Epidermal melanocyte (primary cell): ENCODE measurements around the gene ADGRV1.
"Not testable (repeated sequence)": the region's sequence is repeated elsewhere in the genome, so short reads cannot be mapped to it uniquely, and the experiment has no call there.

Source experiments
- DNase-seq: peaks from one replicate; pipeline ENCODE4 v3.0.0; 2011; ENCODE audit warnings: low spot score; ENCODE audit not compliant: insufficient read length

The ADGRV1 gene

DNA sequence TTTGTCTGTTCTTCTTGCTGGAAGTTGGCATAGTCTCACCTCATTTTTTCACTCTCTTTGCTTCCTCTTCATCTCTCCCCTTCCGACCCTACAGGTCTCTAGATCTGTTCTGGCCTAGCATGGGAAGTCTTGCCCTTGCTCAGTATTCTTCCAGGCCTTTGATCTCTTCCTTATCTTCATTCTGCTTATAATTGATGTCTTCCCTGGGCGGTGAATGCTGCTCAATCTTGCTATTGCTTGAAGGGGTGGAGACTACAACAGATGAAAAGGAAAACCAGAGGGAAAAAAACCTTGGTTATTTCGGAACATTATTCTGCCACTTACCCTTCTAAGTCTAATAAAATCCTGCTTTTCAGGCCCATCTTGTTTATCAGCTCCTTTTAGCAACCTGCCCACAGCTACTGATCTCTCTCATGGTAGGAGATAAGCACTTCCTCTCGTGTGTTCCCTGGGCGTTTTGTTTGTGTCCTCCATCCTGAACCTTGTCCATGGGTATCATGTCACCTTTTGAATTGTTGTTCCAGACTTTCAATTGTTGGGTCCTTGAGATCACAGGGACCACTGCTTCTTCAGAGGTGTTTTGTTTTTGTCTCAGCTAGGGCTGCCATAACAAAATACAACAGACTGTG is 375.6 kb downstream of the ADGRV1 start:
- no peak for DNase-seq

GRCh38 chr5:90934738-90935137 is 376.1 kb downstream of the ADGRV1 start:
- DNase-seq = no peak

- DNase-seq = no peak
These were observed 380.6 kb downstream of the ADGRV1 start for GRCh38 chr5:90939211-90939610.

GRCh38 chr5:90940227-90940995 is 381.8 kb downstream of the ADGRV1 start:
- DNase-seq = no peak

DNA sequence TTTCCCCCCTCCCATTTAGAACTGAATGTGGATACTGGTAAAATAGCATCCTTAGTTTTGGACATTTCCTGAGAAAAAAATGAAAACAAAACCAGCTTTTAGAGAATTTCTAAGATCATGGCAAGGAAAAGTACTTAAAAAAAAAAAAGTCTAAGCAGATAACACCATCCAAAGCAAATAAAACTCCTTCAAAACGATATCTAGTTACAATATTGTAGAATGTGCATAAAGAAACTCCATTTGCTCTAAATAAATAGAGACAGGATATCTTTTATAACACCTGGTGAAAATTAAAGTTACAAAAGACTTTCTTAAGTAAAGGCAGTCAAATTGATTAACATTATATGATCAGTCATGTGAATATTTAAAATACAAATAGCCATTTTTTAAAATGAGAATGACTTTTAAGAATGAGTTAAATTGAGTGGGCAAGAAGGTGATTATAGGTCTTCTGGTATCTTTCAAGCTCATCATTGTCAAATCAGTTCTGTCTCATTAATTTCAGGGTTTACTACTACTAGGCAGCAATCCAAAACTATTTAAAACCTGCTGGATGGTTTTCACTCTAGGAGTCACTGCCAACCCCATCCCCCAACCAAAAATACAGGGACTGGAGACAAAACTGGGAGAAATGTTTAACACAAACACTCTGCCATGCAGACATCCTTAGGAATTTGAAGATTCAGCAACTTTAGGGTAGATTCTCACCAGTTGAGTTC is 382.6 kb downstream of the ADGRV1 start:
- no peak for DNase-seq

DNA sequence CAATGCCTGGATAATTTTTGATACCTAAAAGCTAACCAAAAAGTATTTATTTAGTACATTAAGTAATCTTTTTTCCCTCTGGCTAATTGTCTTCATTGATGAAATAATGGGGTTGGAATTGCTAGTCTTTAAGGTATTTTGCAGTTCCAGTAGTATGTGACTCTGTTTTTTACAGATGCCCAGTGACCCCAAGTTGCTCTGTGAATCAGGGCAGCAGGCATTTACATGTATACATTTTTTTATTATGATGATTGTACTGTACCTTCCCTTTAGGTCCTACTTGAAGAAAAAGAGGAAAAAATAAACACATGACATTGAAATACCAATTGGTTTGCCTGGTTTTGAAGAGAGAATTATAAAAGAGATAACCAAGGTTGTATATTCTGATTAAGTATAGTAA is 385.5 kb downstream of the ADGRV1 start:
- no peak for DNase-seq

DNA sequence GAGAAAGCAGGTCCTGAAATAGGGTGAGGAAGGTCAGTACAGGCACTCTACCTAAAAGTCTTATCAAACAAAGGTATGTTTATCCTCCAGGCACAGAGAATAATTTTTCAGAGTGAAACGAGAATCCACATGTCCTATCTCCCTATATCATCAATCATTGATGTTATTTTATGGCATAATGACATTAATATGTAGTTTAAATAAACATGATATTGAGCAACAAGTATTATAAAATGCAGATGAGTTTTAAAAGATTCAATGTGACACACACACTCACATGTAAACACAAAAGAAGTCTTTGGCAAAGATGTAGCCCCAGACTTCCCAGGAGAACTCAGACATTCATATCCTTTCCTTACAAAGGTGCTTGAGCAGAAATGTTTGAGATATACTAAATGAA is 389.1 kb downstream of the ADGRV1 start:
- DNase-seq = no peak

DNA sequence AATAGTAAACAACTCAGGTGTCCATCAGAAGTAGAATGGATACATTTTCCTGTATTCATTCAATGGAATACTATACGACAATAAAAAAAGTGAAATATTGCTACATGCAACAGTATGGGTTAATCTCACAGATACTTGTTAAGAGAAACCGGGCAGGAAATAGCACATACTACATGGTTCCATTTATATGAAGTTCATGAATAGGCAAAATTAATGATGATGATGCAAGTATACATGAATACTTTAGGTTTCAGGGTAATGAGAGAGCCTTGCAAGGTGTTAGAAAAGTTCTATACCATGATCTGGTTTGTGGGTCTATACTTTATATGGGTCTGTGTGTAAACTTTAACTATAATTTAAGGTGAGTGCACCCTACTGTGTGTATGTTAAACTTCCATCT is 390.4 kb downstream of the ADGRV1 start:
- no peak for DNase-seq

DNA sequence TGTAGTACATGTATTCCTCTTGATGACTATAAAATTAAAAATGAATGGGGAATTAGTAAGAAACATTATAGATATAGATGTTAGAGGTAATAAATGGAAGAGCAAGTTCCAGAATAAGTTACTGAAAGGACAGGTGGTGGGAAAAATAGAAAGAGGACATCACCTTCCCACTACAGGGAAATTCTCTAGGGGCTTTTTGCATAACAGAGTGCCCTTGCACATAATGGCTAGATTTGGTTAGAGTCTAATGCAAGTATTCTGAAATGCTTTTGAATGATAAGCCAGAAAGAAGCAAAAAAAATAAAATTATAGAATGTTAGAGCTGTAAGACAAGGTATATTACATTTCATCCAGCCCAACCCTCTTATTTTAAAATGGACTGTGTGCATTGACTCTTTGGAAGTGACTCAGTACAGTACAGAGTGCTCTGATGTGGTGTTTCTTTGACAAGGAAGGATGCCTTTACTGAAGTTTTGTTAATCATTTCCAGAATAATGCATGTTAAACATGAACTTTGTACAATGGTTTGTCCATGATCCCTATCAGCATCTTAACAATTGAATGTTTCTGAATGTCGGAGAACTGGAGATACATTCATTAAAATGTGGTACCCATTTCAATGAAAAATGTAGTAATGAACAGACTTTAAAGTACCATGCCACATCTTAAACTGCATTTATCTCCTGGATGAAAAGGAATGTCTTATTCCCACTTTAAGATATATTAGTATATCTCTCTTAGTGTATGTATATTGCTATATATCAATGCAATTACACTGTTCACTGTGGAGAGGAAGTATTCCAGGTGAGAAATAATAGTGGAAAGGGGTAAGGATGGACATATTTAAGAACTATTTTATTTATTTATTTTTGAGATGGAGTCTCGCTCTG is 391.1 kb downstream of the ADGRV1 start:
- DNase-seq = no peak

DNA sequence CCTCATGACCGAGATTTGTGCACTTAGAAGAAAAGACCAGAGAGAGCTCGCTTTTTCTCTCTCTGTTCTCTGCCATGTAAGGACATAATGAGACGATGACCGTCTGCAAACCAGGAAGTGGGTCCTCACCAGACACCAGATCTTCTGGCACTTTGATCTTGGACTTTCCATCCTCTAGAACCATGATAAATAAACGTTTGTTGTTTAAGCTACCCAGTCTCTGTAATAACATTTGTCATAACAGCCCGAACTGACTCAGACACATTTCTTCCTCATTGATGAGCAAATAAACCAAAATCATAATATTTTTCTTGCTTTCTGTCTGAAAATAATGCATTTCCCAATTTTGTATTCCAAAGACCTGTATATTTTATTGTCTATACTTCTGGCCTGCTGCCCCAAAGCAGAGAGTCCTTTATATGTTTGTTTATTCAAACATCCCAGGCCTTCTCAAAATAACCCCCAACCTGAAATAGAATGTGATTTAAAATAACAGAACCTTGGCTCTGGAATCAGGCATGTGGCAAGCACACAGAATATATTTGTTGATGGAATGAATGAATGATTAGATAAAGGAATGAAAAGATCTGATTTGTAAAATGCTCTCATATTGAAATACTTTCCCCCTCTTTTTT is 396.5 kb downstream of the ADGRV1 start:
- no peak for DNase-seq

- DNase-seq = no peak
These were observed 398.0 kb downstream of the ADGRV1 start for GRCh38 chr5:90956511-90957097.

GRCh38 chr5:90957906-90958305 is 399.3 kb downstream of the ADGRV1 start:
- no peak for DNase-seq

- DNase-seq = no peak
These were observed 400.7 kb downstream of the ADGRV1 start for GRCh38 chr5:90959262-90959661.

DNA sequence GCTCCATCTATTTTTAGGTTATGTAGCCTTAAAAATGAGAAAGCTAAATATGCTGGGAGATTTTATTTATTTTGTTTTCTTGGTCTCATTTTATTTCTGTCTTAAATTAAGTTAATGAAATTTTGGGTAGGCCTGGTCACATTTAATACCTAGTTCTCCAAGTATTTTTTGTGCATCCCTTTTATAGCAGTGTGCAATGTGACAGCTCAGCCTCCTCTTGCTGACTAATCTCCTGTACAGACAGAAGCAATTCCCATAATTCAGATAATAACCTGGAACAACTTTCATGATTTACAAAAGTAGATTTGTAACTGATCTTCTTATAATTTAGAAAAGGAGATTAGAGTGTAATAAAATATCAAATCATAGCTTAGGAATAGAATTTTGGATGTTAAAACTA is 403.9 kb downstream of the ADGRV1 start:
- DNase-seq = no peak

DNA sequence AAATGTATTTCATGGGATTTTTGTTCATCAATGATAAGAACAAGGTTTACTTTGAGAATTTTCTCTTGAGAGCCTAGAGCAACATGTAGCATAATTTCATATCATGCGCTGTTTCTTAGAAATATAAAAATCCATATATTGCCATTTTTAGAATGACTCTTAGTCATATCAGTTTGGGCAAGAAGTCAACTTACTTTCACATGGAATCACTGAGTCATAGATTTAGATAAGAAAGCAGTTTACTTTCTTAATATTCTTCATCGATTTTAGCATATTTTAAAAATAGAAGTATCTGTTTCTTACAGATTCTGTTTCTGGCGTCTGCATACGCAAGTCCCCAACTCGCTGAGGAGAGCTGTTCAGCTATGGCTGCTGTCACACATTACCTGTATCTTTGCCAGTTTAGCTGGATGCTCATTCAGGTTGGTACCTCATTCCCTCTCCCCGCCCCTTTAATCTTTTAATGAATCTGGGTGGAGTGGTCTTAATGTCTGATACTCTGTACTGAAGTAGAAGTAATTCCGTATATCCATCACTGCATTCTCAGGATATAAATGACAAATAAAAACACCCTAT is 406.6 kb downstream of the ADGRV1 start:
- DNase-seq = no peak

DNA sequence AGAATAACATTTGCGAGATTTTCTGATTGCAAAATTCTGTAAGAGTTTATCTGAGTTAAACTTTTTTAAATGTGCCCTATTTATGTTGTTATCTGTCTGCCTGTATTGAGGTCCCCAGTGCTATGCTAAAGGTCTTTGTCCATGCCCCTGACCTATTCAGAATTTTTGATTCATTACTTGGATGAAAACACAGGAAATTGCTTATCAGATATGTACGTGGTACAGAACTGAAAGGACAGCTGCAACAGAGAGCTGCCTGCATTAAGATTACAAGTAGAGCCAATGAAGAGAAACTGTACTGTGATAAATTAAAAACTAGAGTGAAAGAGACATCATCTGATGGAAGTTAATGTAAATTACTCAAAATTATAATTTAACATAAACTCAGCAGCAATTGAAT is 408.8 kb downstream of the ADGRV1 start:
- no peak for DNase-seq

DNA sequence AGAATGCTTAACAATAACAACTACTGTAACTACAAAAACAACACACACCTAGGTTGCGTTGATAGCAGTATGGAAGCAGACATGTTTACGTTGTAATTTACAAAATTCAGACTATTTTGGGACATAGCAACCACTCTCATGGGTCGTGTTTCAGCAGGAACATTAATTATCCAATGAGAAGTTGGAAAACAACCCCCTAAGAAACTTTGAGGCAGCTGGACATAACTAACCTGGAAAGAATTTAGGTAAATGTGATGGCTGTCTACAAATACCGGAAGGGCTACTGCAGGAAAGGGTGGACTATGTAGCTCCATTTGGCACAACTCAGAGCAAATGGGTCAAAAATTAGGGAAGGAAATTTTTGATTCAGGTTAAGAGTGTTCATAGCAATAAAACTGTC is 409.3 kb downstream of the ADGRV1 start:
- DNase-seq = no peak

- peak; percentile 30 for DNase-seq
These were observed 409.7 kb downstream of the ADGRV1 start for GRCh38 chr5:90968319-90968718.

DNA sequence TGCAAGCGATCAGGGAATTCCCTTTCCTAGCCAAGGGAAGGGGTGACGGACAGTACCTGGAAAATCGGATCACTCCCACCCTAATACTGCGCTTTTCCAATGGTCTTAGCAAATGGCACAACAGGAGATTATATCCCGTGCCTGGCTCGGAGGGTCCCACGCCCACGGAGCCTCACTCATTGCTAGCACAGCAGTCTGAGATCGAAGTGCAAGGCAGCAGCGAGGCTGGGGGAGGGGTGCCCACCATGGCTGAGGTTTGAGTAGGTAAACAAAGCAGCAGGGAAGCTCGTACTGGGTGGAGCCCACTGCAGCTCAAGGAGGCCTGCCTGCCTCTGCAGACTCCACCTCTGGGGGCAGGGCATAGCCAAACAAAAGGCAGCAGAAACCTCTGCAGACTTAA is 411.3 kb downstream of the ADGRV1 start:
- not testable (repeated sequence) for DNase-seq

DNA sequence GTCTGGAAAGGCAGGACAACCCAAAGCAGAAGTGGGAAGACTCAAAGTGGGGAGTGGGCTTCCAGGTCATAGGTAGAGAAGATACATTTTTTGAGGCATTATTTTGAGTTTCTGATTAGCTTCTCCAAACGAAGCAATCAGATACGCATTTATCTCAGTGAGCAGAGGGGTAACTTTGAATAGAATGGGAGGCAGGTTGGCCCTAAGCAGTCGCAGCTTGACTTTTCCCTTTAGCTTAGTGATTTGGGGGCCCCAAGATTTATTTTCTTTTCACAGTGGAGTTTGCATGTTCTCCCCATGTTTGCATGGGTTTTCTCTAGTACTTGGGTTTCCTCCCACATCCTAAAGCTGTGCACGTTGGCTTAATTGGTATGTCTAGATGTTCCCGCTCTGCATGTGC is 422.6 kb downstream of the ADGRV1 start:
- no peak for DNase-seq
